Gastroesophageal sphincter (tissue), 3 donors: ENCODE data around the gene OR8B12.

Source experiments
- POLR2A ChIP-seq, 2 donors: fragments of 450-650 bp; IDR thresholded peaks; one replicate each; pipeline ENCODE4 v1.6.1; 2017; ENCODE audit warnings: antibody characterized with exemption in 2 of 2, mild to moderate bottlenecking in 2 of 2, moderate library complexity in 1 of 2
- TF ChIP-seq, protein P1 (sequence below), 4 experiments: fragments of 200-600 bp in 2 of 4; fragments of 450-650 bp in 2 of 4; sonication (generic) in 1 of 4; IDR thresholded peaks; one replicate each; pipeline ENCODE4 v1.5.1; 2017 to 2019; ENCODE audit warnings: antibody characterized with exemption in 4 of 4, mild to moderate bottlenecking in 2 of 4, moderate library complexity in 2 of 4

DNA sequence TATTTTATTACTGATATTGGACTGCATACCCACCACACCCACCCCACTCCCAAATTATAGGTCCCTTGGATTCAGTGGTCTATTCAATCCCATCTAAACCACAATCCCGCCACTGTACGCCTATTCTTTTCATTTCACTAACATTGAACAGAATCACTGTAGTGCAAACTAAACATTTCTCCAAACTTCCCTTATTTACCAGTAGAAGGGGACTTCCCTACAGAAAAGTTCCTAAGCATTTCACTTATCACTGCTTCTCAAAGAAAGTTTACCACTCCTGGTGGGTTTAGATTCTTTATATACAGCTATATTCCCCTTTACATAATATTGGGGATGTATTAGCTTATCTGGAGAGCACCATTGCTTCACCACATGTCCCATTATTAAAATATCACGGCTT, 29.3 kb downstream of the OR8B12 start:
- TF ChIP-seq, protein P1, sequence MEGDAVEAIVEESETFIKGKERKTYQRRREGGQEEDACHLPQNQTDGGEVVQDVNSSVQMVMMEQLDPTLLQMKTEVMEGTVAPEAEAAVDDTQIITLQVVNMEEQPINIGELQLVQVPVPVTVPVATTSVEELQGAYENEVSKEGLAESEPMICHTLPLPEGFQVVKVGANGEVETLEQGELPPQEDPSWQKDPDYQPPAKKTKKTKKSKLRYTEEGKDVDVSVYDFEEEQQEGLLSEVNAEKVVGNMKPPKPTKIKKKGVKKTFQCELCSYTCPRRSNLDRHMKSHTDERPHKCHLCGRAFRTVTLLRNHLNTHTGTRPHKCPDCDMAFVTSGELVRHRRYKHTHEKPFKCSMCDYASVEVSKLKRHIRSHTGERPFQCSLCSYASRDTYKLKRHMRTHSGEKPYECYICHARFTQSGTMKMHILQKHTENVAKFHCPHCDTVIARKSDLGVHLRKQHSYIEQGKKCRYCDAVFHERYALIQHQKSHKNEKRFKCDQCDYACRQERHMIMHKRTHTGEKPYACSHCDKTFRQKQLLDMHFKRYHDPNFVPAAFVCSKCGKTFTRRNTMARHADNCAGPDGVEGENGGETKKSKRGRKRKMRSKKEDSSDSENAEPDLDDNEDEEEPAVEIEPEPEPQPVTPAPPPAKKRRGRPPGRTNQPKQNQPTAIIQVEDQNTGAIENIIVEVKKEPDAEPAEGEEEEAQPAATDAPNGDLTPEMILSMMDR (IDR thresholded peaks at IDR 0.05), result no peak
- TF ChIP-seq POLR2A (IDR thresholded peaks at IDR 0.05), result no peak
